Measurements from ENCODE around the gene LRRC14B.
"Not testable (repeated sequence)": the region's sequence is repeated elsewhere in the genome, so short reads cannot be mapped to it uniquely, and the experiment has no call there.

Gene LRRC14B

GRCh38 chr5:243683-244367 lies 52.5 kb downstream of the LRRC14B start:
- DNase-seq, result not testable (repeated sequence)

- DNase-seq, result not testable (repeated sequence)
These were observed 54.4 kb downstream of the LRRC14B start for GRCh38 chr5:245717-246116.
